DMS53 treated with DMSO at 0.1 percent for 48 hours (cell line): ENCODE results near the gene GLOD4.
A peak's percentile ranks its signal among the peaks of the same experiment; 100 is the strongest.

ENCODE experiments used
- DNase-seq: peaks from one replicate; lab custom pipeline; 2025; ENCODE audit not compliant: unreplicated experiment; lab: John Stamatoyannopoulos, UW

Gene GLOD4

GRCh38 chr17:744937-745336 is 37.1 kb downstream of the GLOD4 start:
- DNase-seq, result no peak

GRCh38 chr17:743139-743538 is 38.9 kb downstream of the GLOD4 start:
- no peak for DNase-seq

- no peak for DNase-seq
Observed at GRCh38 chr17:742147-742793, 39.8 kb downstream of the GLOD4 start.

- DNase-seq, result no peak
Observed at GRCh38 chr17:740240-741017, 41.7 kb downstream of the GLOD4 start.

GRCh38 chr17:737561-738113 is 44.4 kb downstream of the GLOD4 start:
- no peak for DNase-seq

GRCh38 chr17:733743-734142 is 48.3 kb downstream of the GLOD4 start:
- DNase-seq, result no peak

- peak; percentile 11 for DNase-seq
Observed at GRCh38 chr17:732902-733720, 49.0 kb downstream of the GLOD4 start.

- peak; percentile 24 for DNase-seq
Observed at GRCh38 chr17:732067-732901, 49.8 kb downstream of the GLOD4 start, which contains the start of gene TLCD3A. TSS of gene TLCD3A (plus strand) at chr17:732596. CDS start at chr17:732648, 52 bp downstream.

- DNase-seq, result peak; percentile 1
Observed at GRCh38 chr17:731644-732066, 50.4 kb downstream of the GLOD4 start.

GRCh38 chr17:728911-729310 is 53.2 kb downstream of the GLOD4 start:
- no peak for DNase-seq

- no peak for DNase-seq
Observed at GRCh38 chr17:726271-726919, 55.7 kb downstream of the GLOD4 start.

GRCh38 chr17:725746-726145 is 56.3 kb downstream of the GLOD4 start:
- no peak for DNase-seq

- no peak for DNase-seq
Observed at GRCh38 chr17:725084-725483, 57.0 kb downstream of the GLOD4 start.

- no peak for DNase-seq
Observed at GRCh38 chr17:721540-721937, 60.5 kb downstream of the GLOD4 start.

- no peak for DNase-seq
Observed at GRCh38 chr17:720706-721539, 61.2 kb downstream of the GLOD4 start.

GRCh38 chr17:718075-718474 is 64.0 kb downstream of the GLOD4 start:
- no peak for DNase-seq
